Activated naive CD4-positive, alpha-beta T cell treated with anti-CD3 and anti-CD28 coated beads, Interleukin-2, amount 50 U/mL, for 24 hours (primary cell): ENCODE measurements around the gene ZACN.
"Not testable (repeated sequence)": the region's sequence is repeated elsewhere in the genome, so short reads cannot be mapped to it uniquely, and the experiment has no call there.

ENCODE experiments used
- H3K27ac Mint-ChIP-seq: one replicate; pipeline ENCODE4 v1.8.0; 2021; ENCODE audit warnings: mild to moderate bottlenecking, mixed read lengths
- H3K27me3 Mint-ChIP-seq: one replicate; pipeline ENCODE4 v1.8.0; 2021; ENCODE audit warnings: mixed read lengths
- H3K36me3 Mint-ChIP-seq: one replicate; pipeline ENCODE4 v1.8.0; 2021; ENCODE audit warnings: mixed read lengths
- H3K4me1 Mint-ChIP-seq: one replicate; pipeline ENCODE4 v1.8.0; 2021; ENCODE audit warnings: mixed read lengths
- H3K4me3 Mint-ChIP-seq: one replicate; pipeline ENCODE4 v1.8.0; 2021; ENCODE audit warnings: mild to moderate bottlenecking, mixed read lengths
- H3K9me3 Mint-ChIP-seq: one replicate; pipeline ENCODE4 v1.8.0; 2021; ENCODE audit warnings: mixed read lengths

Gene ZACN

GRCh38 chr17:76049836-76050537 lies 29.0 kb upstream of the ZACN start:
- Mint-ChIP-seq H3K36me3 (peaks cover 17% of the 10 kb centered on the region), H3K4me3 (no peak overlapping the region), H3K4me1 (peaks cover 35% of the 10 kb centered on the region), H3K27ac (peak overlapping the region; percentile 2), H3K27me3 (no peaks in the 10 kb centered on the region), H3K9me3 (no peaks in the 10 kb centered on the region)

GRCh38 chr17:76050538-76051467 lies 28.2 kb upstream of the ZACN start:
- Mint-ChIP-seq H3K27ac (peak overlapping the region; percentile 2), H3K36me3 (peaks cover 15% of the 10 kb centered on the region), H3K4me3 (no peak overlapping the region), H3K4me1 (peaks cover 35% of the 10 kb centered on the region), H3K9me3 (no peaks in the 10 kb centered on the region), H3K27me3 (no peaks in the 10 kb centered on the region)

- Mint-ChIP-seq H3K27ac (peak overlapping the region; percentile 79), H3K4me3 (no peak overlapping the region), H3K4me1 (peaks cover 39% of the 10 kb centered on the region), H3K27me3 (no peaks in the 10 kb centered on the region), H3K9me3 (no peaks in the 10 kb centered on the region), H3K36me3 (peaks cover 17% of the 10 kb centered on the region)
Observed at GRCh38 chr17:76051561-76051960, 27.4 kb upstream of the ZACN start.

GRCh38 chr17:76053246-76054111 lies 25.5 kb upstream of the ZACN start:
- Mint-ChIP-seq H3K27ac (no peak overlapping the region), H3K36me3 (peaks cover 13% of the 10 kb centered on the region), H3K4me3 (no peak overlapping the region)

GRCh38 chr17:76054112-76054476 lies 24.9 kb upstream of the ZACN start:
- H3K36me3 Mint-ChIP-seq, result peaks cover 14% of the 10 kb centered on the region
- no peak overlapping the region for H3K27ac Mint-ChIP-seq
- H3K27me3 Mint-ChIP-seq, result no peaks in the 10 kb centered on the region

More at GRCh38 chr17:76053246-76054111, 25.5 kb upstream of the ZACN start:
- Mint-ChIP-seq H3K9me3 (no peaks in the 10 kb centered on the region), H3K4me1 (peaks cover 34% of the 10 kb centered on the region), H3K27me3 (no peaks in the 10 kb centered on the region)

DNA sequence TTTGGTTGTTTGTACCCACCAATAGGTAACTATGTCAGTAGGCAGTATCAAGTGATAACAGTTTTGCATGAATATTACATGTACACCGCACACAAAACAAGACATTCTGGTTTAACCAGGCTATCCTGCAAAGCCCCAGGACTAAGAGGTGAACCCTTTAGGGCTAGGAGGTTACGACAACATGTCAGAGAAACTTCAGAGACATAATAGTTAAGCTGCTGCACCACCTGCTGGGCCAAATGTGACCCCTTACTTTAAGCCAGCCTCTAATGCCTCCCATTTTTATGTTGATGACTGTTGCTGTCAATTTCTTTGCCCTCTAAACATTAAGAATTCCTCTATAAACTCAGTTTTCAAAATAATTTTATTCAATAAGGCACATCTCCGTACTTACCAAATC lies 22.1 kb upstream of the ZACN start:
- Mint-ChIP-seq H3K9me3 (no peaks in the 10 kb centered on the region), H3K4me3 (no peak overlapping the region), H3K36me3 (peaks cover 10% of the 10 kb centered on the region), H3K4me1 (peaks cover 13% of the 10 kb centered on the region), H3K27ac (no peak overlapping the region), H3K27me3 (no peaks in the 10 kb centered on the region)

More at GRCh38 chr17:76054112-76054476, 24.9 kb upstream of the ZACN start:
- Mint-ChIP-seq H3K4me1 (peaks cover 28% of the 10 kb centered on the region), H3K4me3 (no peak overlapping the region), H3K9me3 (no peaks in the 10 kb centered on the region)

GRCh38 chr17:76058264-76058663 lies 20.7 kb upstream of the ZACN start:
- Mint-ChIP-seq H3K4me1 (peaks cover 16% of the 10 kb centered on the region), H3K36me3 (peaks cover 10% of the 10 kb centered on the region)
- H3K4me3 Mint-ChIP-seq, H3K9me3 Mint-ChIP-seq, H3K27me3 Mint-ChIP-seq, H3K27ac Mint-ChIP-seq: not testable (repeated sequence)

DNA sequence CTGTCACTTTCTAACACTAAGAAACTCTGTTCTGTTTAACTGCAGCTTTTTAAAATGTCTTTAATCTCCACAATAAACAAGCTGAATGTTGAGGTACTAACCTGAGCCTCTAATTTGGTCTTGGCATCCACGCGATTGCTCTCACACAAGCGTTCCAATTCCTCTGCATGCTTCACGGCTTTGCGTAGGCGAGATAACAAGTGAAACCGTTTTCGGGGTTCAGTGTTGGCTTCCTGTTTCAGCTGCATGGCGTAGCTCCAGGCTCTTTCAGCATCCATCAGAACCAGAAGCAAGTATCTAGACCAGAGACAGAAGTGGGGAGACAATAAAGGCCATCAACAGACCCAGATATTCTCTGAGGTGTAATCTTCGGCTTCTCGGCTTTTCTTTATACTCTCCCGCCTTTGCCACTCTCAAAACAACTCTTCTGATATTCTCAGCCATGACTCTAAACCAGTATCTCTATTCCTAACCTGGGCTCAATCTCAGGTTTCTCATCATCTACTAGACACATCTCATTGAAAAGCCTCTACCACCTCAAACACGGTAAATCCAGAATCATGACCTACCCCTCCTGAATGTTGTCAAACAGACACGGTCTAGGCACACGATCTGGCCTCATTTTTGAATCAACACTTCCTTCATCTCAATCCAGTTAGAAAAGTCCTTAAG lies 15.0 kb upstream of the ZACN start:
- H3K9me3 Mint-ChIP-seq, result no peaks in the 10 kb centered on the region
- peaks cover 20% of the 10 kb centered on the region for H3K36me3 Mint-ChIP-seq
- H3K4me3 Mint-ChIP-seq, result peak overlapping the region; percentile 58
- no peaks in the 10 kb centered on the region for H3K27me3 Mint-ChIP-seq
- peak overlapping the region; percentile 93 for H3K27ac Mint-ChIP-seq
- peaks cover 26% of the 10 kb centered on the region for H3K4me1 Mint-ChIP-seq

DNA sequence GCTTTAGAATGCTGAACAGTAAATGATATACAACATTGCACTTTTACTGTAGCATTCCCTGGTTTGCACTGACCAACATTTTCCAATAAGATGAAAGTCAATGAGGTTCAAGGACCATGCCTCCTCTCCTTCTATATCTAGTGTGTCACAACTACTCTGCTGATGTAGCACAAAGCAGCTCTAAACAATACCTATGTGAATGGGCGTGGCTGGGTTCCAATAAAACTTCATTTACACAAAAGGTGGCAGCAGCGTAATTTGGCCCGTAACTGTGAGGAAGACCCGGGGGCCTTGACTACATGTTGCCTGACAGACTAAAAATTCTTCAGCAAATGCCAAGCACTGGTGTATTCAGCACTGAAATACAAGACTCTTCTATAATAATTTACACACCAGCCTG lies 13.2 kb upstream of the ZACN start:
- peaks cover 15% of the 10 kb centered on the region for H3K36me3 Mint-ChIP-seq

DNA sequence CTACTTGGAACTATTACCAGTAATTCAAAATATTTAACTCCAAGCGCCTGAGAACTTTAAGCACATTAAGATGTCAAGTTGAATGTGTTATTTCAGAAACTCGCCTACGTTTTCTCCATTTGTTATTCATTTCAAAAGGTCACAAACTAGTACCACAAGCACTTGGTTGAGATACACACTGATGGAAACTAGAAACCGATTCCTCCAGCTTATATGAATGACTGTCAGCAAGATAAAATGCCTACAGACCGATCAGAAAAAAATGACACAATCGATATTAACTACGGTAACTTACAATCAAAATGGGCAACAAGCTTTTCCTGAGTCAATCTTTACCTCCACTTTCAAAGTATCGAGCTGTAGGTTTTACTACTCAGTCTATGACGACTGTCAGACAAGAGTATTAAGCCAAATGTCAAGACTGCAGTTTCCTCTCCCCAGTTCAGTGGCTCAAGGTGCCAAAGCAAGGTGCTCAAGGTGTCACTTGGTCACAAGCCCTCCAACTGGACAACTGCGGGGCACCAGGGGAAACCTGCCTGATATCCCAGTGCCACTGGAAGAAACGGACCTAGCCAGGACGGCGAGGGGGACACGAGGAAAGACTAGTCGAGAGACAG lies 7.3 kb upstream of the ZACN start:
- Mint-ChIP-seq H3K27ac (peak overlapping the region; percentile 99), H3K4me1 (peaks cover 36% of the 10 kb centered on the region), H3K36me3 (peaks cover 4% of the 10 kb centered on the region)

More for the DNA sequence above, 13.2 kb upstream of the ZACN start:
- H3K4me3 Mint-ChIP-seq, result no peak overlapping the region
- H3K27me3 Mint-ChIP-seq, result no peaks in the 10 kb centered on the region
- H3K27ac Mint-ChIP-seq, result peak overlapping the region; percentile 23
- no peaks in the 10 kb centered on the region for H3K9me3 Mint-ChIP-seq
- H3K4me1 Mint-ChIP-seq, result peaks cover 35% of the 10 kb centered on the region

GRCh38 chr17:76072148-76072858 lies 6.7 kb upstream of the ZACN start, which contains the start of gene SRP68:
TSS of gene SRP68 (minus strand) at chr17:76072517. CDS start at chr17:76072491, 26 bp downstream.
- H3K4me3 Mint-ChIP-seq, result peak within 1 kb of the TSS; percentile 97
- H3K4me1 Mint-ChIP-seq, result peaks cover 43% of the 10 kb centered on the region
- peaks cover 2% of the 10 kb centered on the region for H3K36me3 Mint-ChIP-seq
- peaks cover 14% of the 10 kb centered on the region for H3K27me3 Mint-ChIP-seq
- H3K27ac Mint-ChIP-seq, result peak within 1 kb of the TSS; percentile 99
- no peaks in the 10 kb centered on the region for H3K9me3 Mint-ChIP-seq

More for the DNA sequence above, 7.3 kb upstream of the ZACN start:
- Mint-ChIP-seq H3K27me3 (peaks cover 12% of the 10 kb centered on the region), H3K9me3 (no peaks in the 10 kb centered on the region), H3K4me3 (peak overlapping the region; percentile 97)

DNA sequence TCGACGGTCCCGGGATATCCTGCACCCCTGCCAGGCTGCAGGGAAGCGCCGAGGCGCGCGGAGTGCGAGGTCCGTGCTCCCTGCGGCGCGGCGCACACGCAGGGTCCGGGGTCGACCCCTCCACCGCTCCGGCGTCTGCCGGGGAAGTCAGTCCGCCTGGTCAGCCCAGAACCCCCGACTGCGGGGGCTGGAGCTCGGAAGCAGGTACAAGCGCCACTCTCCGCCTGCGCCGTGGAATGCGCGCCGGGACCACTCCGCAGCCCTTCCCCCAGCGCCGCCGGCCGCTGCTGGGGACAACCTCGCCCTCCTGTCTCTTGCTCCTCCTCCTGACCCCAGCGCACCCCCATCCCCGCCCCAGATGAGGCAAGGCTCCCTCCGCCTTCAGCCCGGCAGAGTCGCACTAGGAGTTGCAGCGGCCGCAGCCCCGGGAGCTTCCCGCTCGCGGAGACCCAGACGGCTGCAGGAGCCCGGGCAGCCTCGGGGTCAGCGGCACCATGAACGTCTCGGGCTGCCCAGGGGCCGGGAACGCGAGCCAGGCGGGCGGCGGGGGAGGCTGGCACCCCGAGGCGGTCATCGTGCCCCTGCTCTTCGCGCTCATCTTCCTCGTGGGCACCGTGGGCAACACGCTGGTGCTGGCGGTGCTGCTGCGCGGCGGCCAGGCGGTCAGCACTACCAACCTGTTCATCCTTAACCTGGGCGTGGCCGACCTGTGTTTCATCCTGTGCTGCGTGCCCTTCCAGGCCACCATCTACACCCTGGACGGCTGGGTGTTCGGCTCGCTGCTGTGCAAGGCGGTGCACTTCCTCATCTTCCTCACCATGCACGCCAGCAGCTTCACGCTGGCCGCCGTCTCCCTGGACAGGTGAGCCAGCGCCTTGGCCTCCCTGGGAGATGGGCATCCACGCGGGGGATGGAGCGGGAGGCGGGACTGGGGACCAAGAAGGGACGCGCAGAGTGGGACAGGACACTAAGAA lies 4.3 kb upstream of the ZACN start, which contains the start of gene GALR2:
Gene GALR2 (plus strand): TSS at position 392 of the 974 bp plus-strand sequence. CDS start 103 bp downstream, at position 495.
- Mint-ChIP-seq H3K27me3 (peaks cover 15% of the 10 kb centered on the region), H3K27ac (peak within 1 kb of the TSS; percentile 12), H3K36me3 (no peaks in the 10 kb centered on the region), H3K4me3 (peak within 1 kb of the TSS; percentile 82), H3K4me1 (peaks cover 54% of the 10 kb centered on the region), H3K9me3 (no peaks in the 10 kb centered on the region)
